HG02938 (cell line): Measurements from ENCODE around the gene IGFBP7.

Experiments used
- ATAC-seq: cut with Tn5 transposase; IDR thresholded peaks from one replicate; pipeline ENCODE4 v1.9.1; 2021; ENCODE audit warnings: mild to moderate bottlenecking, moderate library complexity; ENCODE audit not compliant: unreplicated experiment

IGFBP7 gene

GRCh38 chr4:57098415-57098814, 11.8 kb downstream of the IGFBP7 start:
- no peak for ATAC-seq

GRCh38 chr4:57097711-57098110, 12.5 kb downstream of the IGFBP7 start:
- ATAC-seq, result no peak

GRCh38 chr4:57095956-57096355, 14.2 kb downstream of the IGFBP7 start:
- no peak for ATAC-seq

- no peak for ATAC-seq
These were observed 14.9 kb downstream of the IGFBP7 start for GRCh38 chr4:57095245-57095644.

GRCh38 chr4:57094832-57095223, 15.4 kb downstream of the IGFBP7 start:
- no peak for ATAC-seq

GRCh38 chr4:57093845-57094831, 16.0 kb downstream of the IGFBP7 start:
- no peak for ATAC-seq

- peak; percentile 71 for ATAC-seq
These were observed 18.5 kb downstream of the IGFBP7 start for GRCh38 chr4:57091657-57092162.

GRCh38 chr4:57090079-57090478, 20.1 kb downstream of the IGFBP7 start:
- ATAC-seq, result no peak

- ATAC-seq, result no peak
These were observed 20.6 kb downstream of the IGFBP7 start for GRCh38 chr4:57089549-57089948.

- ATAC-seq, result no peak
These were observed 24.0 kb downstream of the IGFBP7 start for GRCh38 chr4:57086031-57086723.

- no peak for ATAC-seq
These were observed 24.9 kb downstream of the IGFBP7 start for GRCh38 chr4:57085278-57085677.

- ATAC-seq, result no peak
These were observed 25.8 kb downstream of the IGFBP7 start for GRCh38 chr4:57084360-57084759.

- no peak for ATAC-seq
These were observed 27.1 kb downstream of the IGFBP7 start for GRCh38 chr4:57083090-57083489.

- no peak for ATAC-seq
These were observed 28.2 kb downstream of the IGFBP7 start for GRCh38 chr4:57081651-57082621.

GRCh38 chr4:57080781-57081650, 29.2 kb downstream of the IGFBP7 start:
- ATAC-seq, result no peak

GRCh38 chr4:57078685-57079521, 31.3 kb downstream of the IGFBP7 start:
- ATAC-seq, result no peak

- ATAC-seq, result no peak
These were observed 32.4 kb downstream of the IGFBP7 start for GRCh38 chr4:57077550-57078343.

- no peak for ATAC-seq
These were observed 33.5 kb downstream of the IGFBP7 start for GRCh38 chr4:57076646-57077045.
